Astrocyte (in vitro differentiated cells and primary cell): ENCODE measurements around the gene PCDHA5. TPM values are rescaled to one million over a fixed set of nuclear protein-coding genes. Genes with fewer than 3 reads are reported as not detected.
"Not testable (repeated sequence)": the region's sequence is repeated elsewhere in the genome, so short reads cannot be mapped to it uniquely, and the experiment has no call there.

Source experiments
- DNase-seq: peaks from one replicate; pipeline ENCODE4 v3.0.0-alpha.2; 2010; ENCODE audit warnings: low read depth
- FAIRE-seq: peaks from 2 replicates; lab custom pipeline; 2011; peaks lifted over from hg19 to GRCh38; lab: Jason Lieb, UNC
- H2AFZ ChIP-seq: 2 replicates; pipeline ENCODE4 v1.6.0; 2012; ENCODE audit warnings: low read depth, low read length, inconsistent platforms
- H3K27ac ChIP-seq: 2 replicates; pipeline ENCODE4 v1.5.1; 2011; ENCODE audit warnings: low read depth, low read length, inconsistent platforms
- H3K27me3 ChIP-seq: 2 replicates; pipeline ENCODE4 v1.6.0; 2011; ENCODE audit warnings: low read length, inconsistent platforms; ENCODE audit not compliant: insufficient read depth
- H3K36me3 ChIP-seq: 2 replicates; pipeline ENCODE4 v1.5.1; 2011; ENCODE audit warnings: low read length, inconsistent platforms; ENCODE audit not compliant: insufficient read depth
- H3K4me1 ChIP-seq: 2 replicates; pipeline ENCODE4 v1.5.1; 2011; ENCODE audit warnings: low read length, inconsistent platforms; ENCODE audit not compliant: insufficient read depth
- H3K4me2 ChIP-seq: 2 replicates; pipeline ENCODE4 v1.6.0; 2012; ENCODE audit warnings: low read length, inconsistent platforms
- H3K4me3 ChIP-seq: 2 replicates; pipeline ENCODE4 v1.5.1; 2011; ENCODE audit warnings: low read depth, mild to moderate bottlenecking, low read length, inconsistent platforms; ENCODE audit not compliant: insufficient read depth
- H3K79me2 ChIP-seq: 2 replicates; pipeline ENCODE4 v1.6.0; 2012; ENCODE audit warnings: mild to moderate bottlenecking, low read length, inconsistent platforms; ENCODE audit not compliant: insufficient read depth
- H3K9ac ChIP-seq: 2 replicates; pipeline ENCODE4 v1.6.0; 2012; ENCODE audit warnings: mild to moderate bottlenecking, low read length, inconsistent platforms
- H3K9me3 ChIP-seq: 2 replicates; pipeline ENCODE4 v1.5.1; 2012; ENCODE audit warnings: low read depth, mild to moderate bottlenecking, low read length, inconsistent platforms; ENCODE audit not compliant: insufficient read depth
- H4K20me1 ChIP-seq: 2 replicates; pipeline ENCODE4 v1.6.0; 2012; ENCODE audit warnings: low read length, inconsistent platforms; ENCODE audit not compliant: insufficient read depth
- H3K27ac Mint-ChIP-seq: one replicate; pipeline ENCODE4 v1.8.0; 2021; ENCODE audit warnings: mild to moderate bottlenecking, mixed read lengths; ENCODE audit not compliant: unreplicated experiment
- H3K27me3 Mint-ChIP-seq: one replicate; pipeline ENCODE4 v1.8.0; 2021; ENCODE audit warnings: low read depth, mixed read lengths; ENCODE audit not compliant: unreplicated experiment
- H3K36me3 Mint-ChIP-seq: one replicate; pipeline ENCODE4 v1.8.0; 2021; ENCODE audit warnings: low read depth, mixed read lengths; ENCODE audit not compliant: unreplicated experiment
- H3K4me1 Mint-ChIP-seq: one replicate; pipeline ENCODE4 v1.8.0; 2021; ENCODE audit warnings: low read depth, mixed read lengths; ENCODE audit not compliant: unreplicated experiment
- H3K4me3 Mint-ChIP-seq: one replicate; pipeline ENCODE4 v1.8.0; 2021; ENCODE audit warnings: mild to moderate bottlenecking, moderate library complexity, mixed read lengths; ENCODE audit not compliant: unreplicated experiment
- H3K9me3 Mint-ChIP-seq: one replicate; pipeline ENCODE4 v1.8.0; 2021; ENCODE audit warnings: mild to moderate bottlenecking, mixed read lengths; ENCODE audit not compliant: unreplicated experiment
- EZH2 ChIP-seq: IDR thresholded peaks from 2 replicates; pipeline ENCODE4 v1.6.1; 2012; ENCODE audit warnings: mild to moderate bottlenecking, low read length, inconsistent platforms; ENCODE audit not compliant: insufficient read depth
- total RNA-seq: library from RNA; stranded (reverse); gene quantifications from 2 replicates; pipeline ENCODE4 v1.2.1, GENCODE V29; 2021
- TF ChIP-seq, protein P1 (sequence below): IDR thresholded peaks from 2 replicates; pipeline ENCODE4 v1.5.1; 2011; ENCODE audit warnings: low read depth, mild to moderate bottlenecking, inconsistent platforms, low read length, moderate library complexity; ENCODE audit not compliant: insufficient read depth

PCDHA5 gene
- total RNA-seq, 1 donor from 2014 or later, result 1.7 TPM

DNA sequence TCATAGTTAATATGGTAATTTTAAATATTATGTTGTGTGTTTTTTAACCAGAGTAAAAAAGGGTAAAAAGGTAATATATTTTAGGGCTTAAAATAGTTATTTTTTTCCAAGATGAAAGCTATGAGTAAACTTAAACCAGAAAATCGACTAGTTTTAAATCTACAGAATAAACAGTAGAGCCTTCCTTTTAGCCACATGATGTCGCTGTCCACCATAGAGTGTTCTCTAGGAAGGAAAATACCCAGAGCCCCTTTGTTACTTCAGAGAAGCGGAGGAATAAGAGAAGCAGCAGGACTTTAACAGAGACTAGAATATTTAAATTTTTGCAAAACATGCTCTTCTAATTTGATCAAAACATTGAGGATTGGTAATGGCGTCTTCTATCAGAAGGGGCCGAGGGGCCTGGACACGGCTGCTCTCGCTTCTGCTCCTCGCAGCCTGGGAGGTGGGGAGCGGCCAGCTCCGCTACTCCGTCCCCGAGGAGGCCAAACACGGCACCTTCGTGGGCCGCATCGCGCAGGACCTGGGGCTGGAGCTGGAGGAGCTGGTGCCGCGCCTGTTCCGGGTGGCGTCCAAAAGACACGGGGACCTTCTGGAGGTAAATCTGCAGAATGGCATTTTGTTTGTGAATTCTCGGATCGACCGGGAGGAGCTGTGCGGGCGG, 26.7 kb upstream of the PCDHA5 start, which contains the start of gene PCDHA2:
Gene PCDHA2 (plus strand): TSS at position 258 of the 664 bp plus-strand sequence.
- H3K9ac ChIP-seq, result no peak within 1 kb of the TSS
- no peak for DNase-seq
- FAIRE-seq, result no peak
- no peaks in the 10 kb centered on the region for H3K36me3 ChIP-seq
- Mint-ChIP-seq H3K36me3 (peaks cover 10% of the 10 kb centered on the region), H3K4me1 (no peaks in the 10 kb centered on the region), H3K27ac (no peak within 1 kb of the TSS), H3K9me3 (peaks cover 14% of the 10 kb centered on the region), H3K4me3 (peak within 1 kb of the TSS; percentile 89), H3K27me3 (no peaks in the 10 kb centered on the region)
- TF ChIP-seq, protein P1, sequence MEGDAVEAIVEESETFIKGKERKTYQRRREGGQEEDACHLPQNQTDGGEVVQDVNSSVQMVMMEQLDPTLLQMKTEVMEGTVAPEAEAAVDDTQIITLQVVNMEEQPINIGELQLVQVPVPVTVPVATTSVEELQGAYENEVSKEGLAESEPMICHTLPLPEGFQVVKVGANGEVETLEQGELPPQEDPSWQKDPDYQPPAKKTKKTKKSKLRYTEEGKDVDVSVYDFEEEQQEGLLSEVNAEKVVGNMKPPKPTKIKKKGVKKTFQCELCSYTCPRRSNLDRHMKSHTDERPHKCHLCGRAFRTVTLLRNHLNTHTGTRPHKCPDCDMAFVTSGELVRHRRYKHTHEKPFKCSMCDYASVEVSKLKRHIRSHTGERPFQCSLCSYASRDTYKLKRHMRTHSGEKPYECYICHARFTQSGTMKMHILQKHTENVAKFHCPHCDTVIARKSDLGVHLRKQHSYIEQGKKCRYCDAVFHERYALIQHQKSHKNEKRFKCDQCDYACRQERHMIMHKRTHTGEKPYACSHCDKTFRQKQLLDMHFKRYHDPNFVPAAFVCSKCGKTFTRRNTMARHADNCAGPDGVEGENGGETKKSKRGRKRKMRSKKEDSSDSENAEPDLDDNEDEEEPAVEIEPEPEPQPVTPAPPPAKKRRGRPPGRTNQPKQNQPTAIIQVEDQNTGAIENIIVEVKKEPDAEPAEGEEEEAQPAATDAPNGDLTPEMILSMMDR, result no peak
- no peak for TF ChIP-seq EZH2
- H3K4me3 ChIP-seq, result no peak within 1 kb of the TSS
- H3K9me3 ChIP-seq, result peaks cover 10% of the 10 kb centered on the region
- no peaks in the 10 kb centered on the region for H4K20me1 ChIP-seq
- H3K27ac ChIP-seq, result no peak within 1 kb of the TSS
- no peaks in the 10 kb centered on the region for H3K79me2 ChIP-seq
- H3K27me3 ChIP-seq, result no peaks in the 10 kb centered on the region
- H3K4me2 ChIP-seq, result no peak within 1 kb of the TSS
- H2AFZ ChIP-seq, result no peak within 1 kb of the TSS
- no peaks in the 10 kb centered on the region for H3K4me1 ChIP-seq

DNA sequence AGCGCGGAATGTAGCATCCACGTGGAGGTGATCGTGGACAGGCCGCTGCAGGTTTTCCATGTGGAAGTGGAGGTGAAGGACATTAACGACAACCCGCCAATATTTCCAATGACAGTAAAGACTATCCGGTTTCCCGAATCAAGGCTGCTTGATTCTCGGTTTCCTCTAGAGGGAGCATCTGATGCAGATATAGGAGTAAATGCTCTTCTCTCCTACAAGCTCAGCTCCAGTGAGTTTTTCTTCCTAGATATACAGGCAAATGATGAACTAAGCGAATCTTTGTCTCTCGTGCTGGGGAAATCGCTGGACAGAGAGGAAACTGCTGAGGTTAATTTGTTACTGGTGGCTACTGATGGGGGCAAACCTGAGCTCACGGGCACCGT, 26.2 kb upstream of the PCDHA5 start:
- Histone ChIP-seq H3K9ac (no peak overlapping the region), H3K4me2 (no peak overlapping the region), H3K79me2 (no peaks in the 10 kb centered on the region), H3K36me3 (no peaks in the 10 kb centered on the region), H4K20me1 (no peaks in the 10 kb centered on the region), H3K4me3 (no peak overlapping the region), H3K9me3 (peaks cover 10% of the 10 kb centered on the region), H3K27me3 (no peaks in the 10 kb centered on the region), H2AFZ (no peak overlapping the region), H3K4me1 (no peaks in the 10 kb centered on the region), H3K27ac (no peak overlapping the region)
- Mint-ChIP-seq H3K27me3 (no peaks in the 10 kb centered on the region), H3K36me3 (peaks cover 10% of the 10 kb centered on the region), H3K27ac (no peak overlapping the region), H3K4me1 (no peaks in the 10 kb centered on the region), H3K9me3 (peaks cover 14% of the 10 kb centered on the region), H3K4me3 (peak overlapping the region; percentile 89)
- FAIRE-seq (no peak), DNase-seq (no peak)
- no peak for TF ChIP-seq EZH2
- TF ChIP-seq, protein P1, result no peak

DNA sequence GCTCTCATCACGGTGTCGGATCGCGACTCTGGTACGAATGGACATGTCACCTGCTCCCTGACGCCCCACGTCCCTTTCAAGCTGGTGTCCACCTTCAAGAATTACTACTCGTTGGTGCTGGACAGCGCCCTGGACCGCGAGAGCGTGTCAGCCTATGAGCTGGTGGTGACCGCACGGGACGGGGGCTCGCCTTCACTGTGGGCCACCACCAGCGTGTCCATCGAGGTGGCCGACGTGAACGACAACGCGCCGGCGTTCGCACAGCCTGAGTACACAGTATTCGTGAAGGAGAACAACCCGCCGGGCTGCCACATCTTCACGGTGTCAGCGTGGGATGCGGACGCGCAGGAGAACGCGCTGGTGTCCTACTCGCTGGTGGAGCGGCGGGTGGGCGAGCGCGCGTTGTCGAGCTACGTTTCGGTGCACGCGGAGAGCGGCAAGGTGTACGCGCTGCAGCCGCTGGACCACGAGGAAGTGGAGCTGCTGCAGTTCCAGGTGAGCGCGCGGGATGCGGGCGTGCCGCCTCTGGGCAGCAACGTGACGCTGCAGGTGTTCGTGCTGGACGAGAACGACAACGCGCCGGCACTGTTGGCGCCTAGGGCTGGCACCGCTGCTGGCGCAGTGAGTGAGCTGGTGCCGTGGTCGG, 25.2 kb upstream of the PCDHA5 start:
- DNase-seq, FAIRE-seq, H3K4me1 Mint-ChIP-seq, H3K4me3 ChIP-seq, H3K4me3 Mint-ChIP-seq, H3K27ac ChIP-seq, H4K20me1 ChIP-seq, H3K27ac Mint-ChIP-seq, H3K9ac ChIP-seq, H3K79me2 ChIP-seq, H3K36me3 ChIP-seq, H3K27me3 ChIP-seq, H3K4me2 ChIP-seq, H3K27me3 Mint-ChIP-seq, H3K4me1 ChIP-seq, H2AFZ ChIP-seq: not testable (repeated sequence)
- H3K9me3 ChIP-seq, result peaks cover 10% of the 10 kb centered on the region
- Mint-ChIP-seq H3K9me3 (peaks cover 18% of the 10 kb centered on the region), H3K36me3 (peaks cover 14% of the 10 kb centered on the region)
